K562 (cell line): ENCODE results near the gene SLC16A13. TPM values are rescaled to one million over a fixed set of nuclear protein-coding genes. Genes with fewer than 3 reads are reported as not detected.

Experiments used
- ARID2 ChIP-seq: fragments of 450-650 bp; IDR thresholded peaks from 2 replicates; pipeline ENCODE4 v1.6.1; 2017; ENCODE audit warnings: antibody characterized with exemption, mild to moderate bottlenecking
- CREB5 ChIP-seq: fragments of 250-450 bp; sonication (Bioruptor Pico); IDR thresholded peaks from 2 replicates; pipeline ENCODE4 v1.5.0; 2020; ENCODE audit warnings: mild to moderate bottlenecking
- CTCF ChIP-seq, 3 experiments: IDR thresholded peaks in 2 of 3; conservative IDR thresholded peaks in 1 of 3; 2 replicates each; pipeline ENCODE4 v1.5.1; 2011 to 2012; ENCODE audit warnings: low read length in 3 of 3, mild to moderate bottlenecking in 3 of 3, control low read depth in 2 of 3, improper control_type of control experiment in 1 of 3, inconsistent platforms in 1 of 3, low read depth in 1 of 3, mixed read lengths in 1 of 3, moderate library complexity in 1 of 3; ENCODE audit not compliant: insufficient read depth in 2 of 3
- CXXC5 ChIP-seq: fragments of 250-450 bp; sonication (Bioruptor Pico); IDR thresholded peaks from 2 replicates; pipeline ENCODE4 v1.8.0; 2022; ENCODE audit warnings: inconsistent platforms, mild to moderate bottlenecking, moderate library complexity
- DNMT1 ChIP-seq: fragments of 450-650 bp; IDR thresholded peaks from 2 replicates; pipeline ENCODE4 v1.6.1; 2016; ENCODE audit warnings: antibody characterized with exemption, mild to moderate bottlenecking
- L3MBTL2 ChIP-seq: fragments of 450-650 bp; IDR thresholded peaks from 2 replicates; pipeline ENCODE4 v1.6.1; 2016; ENCODE audit warnings: mild to moderate bottlenecking, moderate library complexity
- RAD21 ChIP-seq, 2 experiments: fragments of 250-450 bp in 1 of 2; fragments of 450-650 bp in 1 of 2; sonication (Bioruptor Pico) in 1 of 2; formaldehyde crosslinking in 1 of 2; IDR thresholded peaks in 1 of 2; conservative IDR thresholded peaks in 1 of 2; 2 replicates each; pipeline versions ENCODE4 v1.4.0 to v1.8.0; 2020 to 2022; ENCODE audit warnings: mild to moderate bottlenecking in 2 of 2, moderate library complexity in 1 of 2
- RB1 ChIP-seq: fragments of 450-650 bp; IDR thresholded peaks from 2 replicates; pipeline ENCODE4 v1.6.1; 2017; ENCODE audit warnings: low read depth, mild to moderate bottlenecking
- RBFOX2 ChIP-seq: fragments of 200-400 bp; formaldehyde crosslinking; IDR thresholded peaks from 2 replicates; pipeline ENCODE4 v1.6.1; 2017; ENCODE audit warnings: low read depth, mild to moderate bottlenecking, low read length, moderate library complexity
- REST ChIP-seq, 2 experiments: fragments of 450-650 bp; formaldehyde crosslinking in 1 of 2; IDR thresholded peaks; 2 replicates each; pipeline versions ENCODE4 v1.4.0 to v1.6.1; 2014 to 2020; ENCODE audit warnings: mild to moderate bottlenecking in 2 of 2, borderline replicate concordance in 1 of 2, low read depth in 1 of 2
- SMAD3 ChIP-seq: fragments of 450-650 bp; formaldehyde crosslinking; conservative IDR thresholded peaks from 2 replicates; pipeline ENCODE4 v1.4.0; 2020; ENCODE audit warnings: mild to moderate bottlenecking
- VEZF1 ChIP-seq: fragments of 200-800 bp; sonication (Bioruptor generic); IDR thresholded peaks from 2 replicates; pipeline ENCODE4 v1.6.1; 2017; ENCODE audit warnings: missing genetic modification characterization, missing compliant biosample characterization
- ZFX ChIP-seq: sonication (generic); formaldehyde crosslinking; IDR thresholded peaks from 2 replicates; pipeline ENCODE4 v1.8.0; 2022; ENCODE audit warnings: mild to moderate bottlenecking, missing genetic modification reagents, moderate library complexity
- polyA plus RNA-seq, 8 experiments: library from polyadenylated mRNA; depleted of rRNA in 4 of 8; stranded (reverse) in 5 of 8; unstranded in 3 of 8; fragments of >200 nt; fragmentation: Nextera tagmentation in 2 of 8; fragmentation: Illumina TruSeq in 1 of 8; extraction: Ambion mirVana in 2 of 8; extraction: Trizol in 1 of 8; gene quantifications; 2 replicates each; pipeline versions ENCODE4 v1.2.1 to v1.2.3, GENCODE V29; 2011 to 2014; ENCODE audit warnings: inconsistent platforms in 1 of 8, missing spikeins in 1 of 8
- total RNA-seq, 7 experiments: library from RNA; depleted of rRNA in 6 of 7; stranded (reverse); fragments of >200 nt in 6 of 7; fragmentation: Illumina TruSeq in 2 of 7; extraction: Trizol in 2 of 7; gene quantifications; 2 replicates each; pipeline versions ENCODE4 v1.2.1 to v1.2.3, GENCODE V29; 2011 to 2021; ENCODE audit warnings: low replicate concordance in 1 of 7

Gene SLC16A13
- total and polyA plus RNA-seq, 9 of the 15 experiments (the other 6 are each of a cell fraction or from before 2014, with no cell fraction given) = 0.04 to 5.6 (median 0.87) TPM

GRCh38 chr17:7021993-7022778 is 13.6 kb upstream of the SLC16A13 start (continued):
- TF ChIP-seq DNMT1 (no peak), RBFOX2 (peak; percentile 64), L3MBTL2 (peak; percentile 44; the same call in 1 of the 2 replicates), RB1 (peak; percentile 87), REST (IDR thresholded peaks at IDR 0.05; ENCODE audit: borderline replicate concordance) (peak; percentile 72), REST (CRISPR knock-in tag; IDR thresholded peaks at IDR 0.05; ENCODE audit: low read depth) (no peak), CREB5 (CRISPR knock-in tag) (no peak), SMAD3 (CRISPR knock-in tag) (no peak), ZFX (CRISPR knock-in tag) (0 out of 2 replicates have a peak, but pooled peaks have one; percentile 4), RAD21 (CRISPR knock-in tag; conservative IDR thresholded peaks at IDR 0.05 in 1 of 2, IDR thresholded peaks at IDR 0.05 in 1 of 2) (peak; percentile 72 to 87), VEZF1 (CRISPR knock-in tag) (peak; percentile 36; the same call in 1 of the 2 replicates), ARID2 (0 out of 2 replicates have a peak, but pooled peaks have one; percentile 30), CXXC5 (peak; percentile 25; the same call in 1 of the 2 replicates), CTCF (IDR thresholded peaks at IDR 0.05 in 2 of 3, conservative IDR thresholded peaks at IDR 0.05 in 1 of 3; ENCODE audit: insufficient read depth in 2 of 3, low read depth in 1 of 3, low read length in 3 of 3) (peak; percentile 77 to 85 (median 78))
